ENCODE data around the gene SPZ1.

DNA sequence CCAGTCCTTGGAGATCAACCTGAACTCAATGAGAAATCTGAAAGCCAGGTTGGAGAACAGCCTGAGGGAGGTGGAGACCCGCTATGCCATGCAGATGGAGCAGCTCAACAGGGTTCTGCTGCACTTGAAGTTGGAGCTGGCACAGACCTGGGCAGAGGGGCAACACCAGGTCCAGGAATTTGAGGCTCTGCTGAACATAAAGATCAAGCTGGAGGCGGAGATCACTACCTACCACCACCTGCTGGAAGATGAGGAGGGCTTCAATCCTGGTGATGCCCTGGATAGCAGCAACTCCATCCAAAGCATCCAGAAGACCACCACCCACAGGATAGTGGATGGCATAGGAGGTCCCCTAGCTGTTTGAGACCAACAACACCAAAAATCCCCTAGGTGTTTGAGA is 30.5 kb upstream of the SPZ1 start:
- TF ChIP-seq, protein P1, sequence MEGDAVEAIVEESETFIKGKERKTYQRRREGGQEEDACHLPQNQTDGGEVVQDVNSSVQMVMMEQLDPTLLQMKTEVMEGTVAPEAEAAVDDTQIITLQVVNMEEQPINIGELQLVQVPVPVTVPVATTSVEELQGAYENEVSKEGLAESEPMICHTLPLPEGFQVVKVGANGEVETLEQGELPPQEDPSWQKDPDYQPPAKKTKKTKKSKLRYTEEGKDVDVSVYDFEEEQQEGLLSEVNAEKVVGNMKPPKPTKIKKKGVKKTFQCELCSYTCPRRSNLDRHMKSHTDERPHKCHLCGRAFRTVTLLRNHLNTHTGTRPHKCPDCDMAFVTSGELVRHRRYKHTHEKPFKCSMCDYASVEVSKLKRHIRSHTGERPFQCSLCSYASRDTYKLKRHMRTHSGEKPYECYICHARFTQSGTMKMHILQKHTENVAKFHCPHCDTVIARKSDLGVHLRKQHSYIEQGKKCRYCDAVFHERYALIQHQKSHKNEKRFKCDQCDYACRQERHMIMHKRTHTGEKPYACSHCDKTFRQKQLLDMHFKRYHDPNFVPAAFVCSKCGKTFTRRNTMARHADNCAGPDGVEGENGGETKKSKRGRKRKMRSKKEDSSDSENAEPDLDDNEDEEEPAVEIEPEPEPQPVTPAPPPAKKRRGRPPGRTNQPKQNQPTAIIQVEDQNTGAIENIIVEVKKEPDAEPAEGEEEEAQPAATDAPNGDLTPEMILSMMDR (IDR thresholded peaks at IDR 0.05; ENCODE audit: low read depth, low read length), result no peak
- TF ChIP-seq POLR2A (IDR thresholded peaks at IDR 0.05; ENCODE audit: extremely low read depth, insufficient read length) (no peak), MYC (IDR thresholded peaks at IDR 0.05; ENCODE audit: low read depth, low read length) (no peak)

All from NB4 (cell line).